LNCAP (cell line): ENCODE measurements around the gene RASL12.

Experiments used
- CTCF ChIP-seq: fragments of 450-650 bp; IDR thresholded peaks from 2 replicates; pipeline ENCODE4 v1.5.1; 2017; ENCODE audit warnings: mild to moderate bottlenecking

RASL12 gene

GRCh38 chr15:65029736-65030208 is 38.0 kb downstream of the RASL12 start:
- no peak for TF ChIP-seq CTCF

- no peak for TF ChIP-seq CTCF
These were observed 38.7 kb downstream of the RASL12 start, which contains the start of gene MTFMT for GRCh38 chr15:65028921-65029735. Gene MTFMT, minus strand, starts transcription at chr15:65029639. Its CDS starts 26 bp downstream, at chr15:65029613.

GRCh38 chr15:65028338-65028737 is 39.5 kb downstream of the RASL12 start:
- TF ChIP-seq CTCF = no peak

GRCh38 chr15:65027593-65027992 is 40.2 kb downstream of the RASL12 start:
- no peak for TF ChIP-seq CTCF

- no peak for TF ChIP-seq CTCF
These were observed 41.0 kb downstream of the RASL12 start for GRCh38 chr15:65026756-65027155.

- TF ChIP-seq CTCF = no peak
These were observed 46.3 kb downstream of the RASL12 start for GRCh38 chr15:65021488-65021887.

GRCh38 chr15:65020419-65020818 is 47.4 kb downstream of the RASL12 start:
- no peak for TF ChIP-seq CTCF
